DMS79 (cell line): ENCODE measurements around the gene CLN3.
"Not testable (repeated sequence)": the region's sequence is repeated elsewhere in the genome, so short reads cannot be mapped to it uniquely, and the experiment has no call there.

Source experiments
- DNase-seq: peaks from one replicate; lab custom pipeline; 2025; lab: John Stamatoyannopoulos, UW

The CLN3 gene

DNA sequence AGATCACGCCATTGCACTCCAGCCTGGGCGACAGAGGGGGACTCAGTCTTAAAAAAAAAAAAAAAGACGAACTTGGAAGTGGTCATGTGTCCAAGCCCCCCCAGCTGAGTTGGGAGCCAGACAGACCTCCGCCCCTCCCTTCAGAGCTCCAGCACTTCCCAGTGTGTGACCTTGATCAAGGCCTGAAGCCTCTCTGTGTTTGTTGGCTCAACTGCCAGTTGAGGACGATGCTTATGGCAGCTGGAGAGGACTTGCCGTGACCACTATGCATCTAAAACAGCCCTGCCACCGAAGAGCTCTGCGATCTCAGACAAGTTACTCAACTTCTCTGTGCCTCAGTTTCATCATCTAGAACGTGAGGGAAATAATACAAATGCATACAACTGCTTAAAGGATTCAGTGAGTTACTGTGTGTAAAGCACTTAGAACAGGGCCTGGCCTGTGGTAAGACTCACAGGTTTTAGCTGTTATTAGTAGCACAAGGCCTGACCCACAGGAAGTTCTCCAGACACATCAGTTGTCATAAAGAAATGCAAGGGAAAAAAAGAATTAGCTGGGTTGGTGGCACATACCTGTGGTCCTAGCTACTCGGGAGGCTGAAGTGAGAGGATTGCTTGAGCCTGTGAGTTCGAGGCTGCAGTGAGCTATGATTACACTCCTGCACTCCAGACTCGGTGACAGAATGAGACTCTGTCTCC, 21.8 kb upstream of the CLN3 start:
- no peak for DNase-seq

DNA sequence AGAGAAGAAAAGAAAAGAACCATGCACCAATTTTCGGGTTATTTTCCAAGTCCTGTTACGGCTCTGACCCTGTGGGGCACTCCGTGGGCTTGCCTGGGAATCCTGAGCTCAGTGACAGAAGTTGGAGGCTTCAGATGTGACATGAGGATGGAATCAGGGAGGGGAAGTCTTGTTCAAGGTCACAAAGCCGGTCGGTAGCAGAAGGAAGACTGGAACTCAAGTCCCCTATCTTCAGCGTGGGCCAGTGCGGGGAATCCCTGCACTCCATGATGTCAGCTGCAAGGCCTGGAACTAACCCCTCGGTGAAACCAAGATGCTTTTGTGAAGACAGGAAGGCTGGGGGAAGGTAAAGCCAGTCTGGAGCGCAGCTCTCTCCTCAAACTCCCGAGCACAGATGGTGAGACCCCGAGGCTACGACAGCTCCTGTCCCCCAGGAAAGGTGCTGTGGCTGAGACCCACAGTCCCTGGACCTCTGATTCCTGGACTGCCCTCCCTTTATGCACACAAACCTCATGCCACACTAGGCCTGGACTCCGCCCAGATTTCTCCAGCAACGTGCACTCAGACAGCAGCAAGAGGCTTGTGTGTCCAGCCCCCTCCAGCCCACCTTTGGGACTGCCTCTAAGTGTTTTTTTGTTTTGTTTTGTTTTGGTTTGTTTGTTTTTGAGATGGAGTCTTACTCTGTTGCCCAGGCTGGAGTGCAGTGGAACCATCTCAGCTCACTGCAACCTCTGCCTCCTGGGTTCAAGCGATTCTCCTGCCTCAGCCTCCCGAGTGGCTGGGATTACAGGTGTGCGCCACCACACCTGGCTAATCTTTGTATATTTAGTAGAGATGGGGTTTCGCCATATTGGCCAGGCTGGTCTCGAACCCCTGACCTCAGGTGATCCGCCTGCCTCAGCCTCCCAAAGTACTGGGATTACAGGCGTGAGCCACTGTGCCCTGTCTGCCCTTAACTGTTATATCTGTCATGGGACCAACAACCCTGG, 20.2 kb upstream of the CLN3 start:
- DNase-seq = no peak

DNA sequence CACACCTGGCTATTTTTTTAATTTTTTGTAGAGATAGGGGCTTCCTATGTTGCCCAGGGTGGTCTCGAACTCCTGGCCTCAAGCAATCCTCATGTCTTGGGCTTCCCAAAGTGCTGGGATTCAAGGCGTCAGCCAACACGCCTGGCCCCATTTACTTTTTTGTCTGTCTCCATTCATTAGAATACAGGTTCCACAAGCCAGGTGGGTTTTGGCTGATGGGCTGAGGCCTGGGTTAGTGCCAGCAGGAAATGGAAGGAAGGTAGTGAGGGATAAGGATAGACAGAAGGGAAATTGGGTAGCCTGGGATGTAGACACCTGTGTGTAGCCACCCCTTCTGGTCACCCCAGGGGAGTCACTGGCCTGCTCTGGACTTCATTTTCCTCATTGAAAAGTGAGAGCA, 19.2 kb upstream of the CLN3 start:
- no peak for DNase-seq

DNA sequence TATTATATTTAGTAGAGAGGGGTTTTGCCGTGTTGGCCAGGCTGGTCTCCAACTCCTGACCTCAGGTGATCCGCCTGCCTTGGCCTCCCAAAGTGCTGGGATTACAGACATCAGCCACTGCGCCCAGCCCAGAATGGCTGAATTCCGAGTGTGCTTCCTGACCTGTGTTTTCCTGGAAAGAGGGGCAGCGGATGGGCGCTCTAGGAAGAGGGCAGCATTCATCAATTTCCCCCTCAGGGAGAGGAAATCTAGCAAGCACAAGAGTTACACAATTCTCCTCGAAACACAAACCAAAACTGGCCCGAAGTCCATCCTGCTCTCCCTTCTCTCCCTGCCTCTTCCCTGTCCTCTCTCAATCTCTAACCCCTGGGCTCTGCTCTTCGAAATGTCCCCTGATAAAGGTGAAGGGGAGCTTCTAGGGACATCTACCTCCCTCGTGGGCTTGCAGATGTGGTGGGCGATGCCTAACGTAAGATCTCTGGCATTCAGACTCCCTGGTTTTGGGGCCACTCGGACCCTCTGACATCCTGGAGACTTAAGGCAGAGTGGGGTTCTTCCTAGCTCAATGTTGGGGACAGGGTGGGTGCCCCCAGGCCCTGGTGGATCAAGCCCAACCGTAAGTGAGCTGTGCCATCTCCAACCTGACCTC, 13.7 kb upstream of the CLN3 start:
- DNase-seq = no peak

DNA sequence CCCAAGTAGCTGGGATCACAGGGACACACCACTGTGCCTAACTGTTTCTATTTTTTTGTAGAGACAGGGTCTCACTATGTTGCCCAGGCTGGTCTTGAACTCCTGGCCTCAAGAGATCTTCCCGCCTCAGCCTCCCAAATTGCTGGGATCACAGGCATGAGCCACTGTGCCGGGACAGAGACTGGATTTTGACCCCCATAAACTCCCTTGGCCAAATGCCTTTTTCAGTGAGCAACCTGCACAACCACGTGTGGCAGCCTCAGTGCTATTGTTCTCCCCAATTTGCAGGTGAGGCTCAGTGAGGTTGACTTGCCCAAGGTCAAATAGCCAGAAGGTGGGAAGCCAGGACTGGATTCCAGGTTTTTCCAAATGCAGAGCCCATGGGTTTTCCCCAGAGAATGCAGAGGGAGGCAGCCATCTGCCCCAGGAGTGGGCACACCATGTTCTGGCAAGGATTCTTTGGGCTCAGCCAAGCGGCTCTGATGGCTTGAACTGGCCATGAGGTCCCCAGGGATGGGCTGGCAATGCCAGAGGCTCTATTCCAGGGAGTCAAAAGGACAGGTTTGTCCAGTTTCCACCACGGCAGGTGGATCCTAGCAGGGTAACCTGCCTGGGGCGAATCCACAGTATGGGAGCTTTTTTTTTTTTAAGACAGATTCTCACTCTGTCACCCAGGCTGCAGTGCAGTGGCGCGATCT, 13.0 kb upstream of the CLN3 start:
- DNase-seq = peak; percentile 79

DNA sequence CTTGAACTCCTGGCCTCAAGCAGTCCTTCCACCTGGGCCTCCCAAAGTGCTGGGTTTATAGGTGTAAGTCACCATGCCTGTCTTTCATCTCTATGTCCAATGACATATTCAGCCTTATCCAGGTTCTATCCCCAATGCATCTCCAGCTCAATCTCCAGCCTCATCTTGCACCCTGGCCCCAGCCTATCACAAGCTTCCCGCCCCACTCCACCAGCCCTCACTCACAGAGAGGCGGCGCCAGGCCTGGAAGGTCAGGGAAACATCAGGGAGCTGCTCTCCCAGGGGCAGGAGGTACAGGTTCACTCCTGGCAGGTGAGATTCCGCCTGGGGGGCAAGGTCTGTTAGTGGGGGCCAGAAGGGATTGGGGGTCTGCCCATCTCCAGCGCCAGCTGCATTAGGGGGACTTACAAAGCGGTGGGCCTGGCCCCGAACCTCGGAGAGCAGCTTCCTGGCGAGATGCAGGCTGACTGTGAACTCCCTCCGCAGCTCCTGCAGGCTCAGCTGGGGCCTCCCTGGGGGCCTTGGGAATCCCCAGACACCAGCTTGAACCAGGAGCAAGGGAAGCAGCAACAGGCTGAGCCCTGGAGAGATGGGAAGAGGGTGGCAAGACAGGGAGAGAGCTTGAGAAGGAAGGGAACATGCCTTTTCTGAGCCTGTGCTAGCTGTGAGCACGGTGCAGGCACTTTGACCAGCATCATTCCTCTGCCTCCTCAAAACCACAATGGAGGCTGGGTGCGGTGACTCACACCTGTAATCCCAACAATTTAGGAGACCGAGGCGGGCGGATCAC, 11.8 kb upstream of the CLN3 start:
- DNase-seq = no peak

DNA sequence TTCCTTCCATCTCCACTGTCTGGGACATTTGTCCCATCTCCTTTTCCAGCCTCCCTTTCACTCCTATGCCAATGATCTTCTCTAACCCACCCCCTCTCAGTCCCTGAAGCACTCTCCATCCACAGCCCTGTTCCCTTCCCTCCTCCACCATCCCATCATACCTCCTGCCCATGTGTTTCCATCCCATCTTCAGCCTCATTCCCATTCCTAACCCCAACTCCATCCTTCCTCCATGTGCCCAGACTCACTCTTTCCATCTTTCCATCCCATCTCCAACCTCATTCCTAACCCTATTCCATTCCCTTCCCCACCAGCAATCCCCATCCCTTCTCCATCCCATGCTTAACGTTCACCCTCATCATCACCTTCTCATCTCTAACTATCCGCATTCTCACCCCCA, 10.4 kb upstream of the CLN3 start:
- no peak for DNase-seq

DNA sequence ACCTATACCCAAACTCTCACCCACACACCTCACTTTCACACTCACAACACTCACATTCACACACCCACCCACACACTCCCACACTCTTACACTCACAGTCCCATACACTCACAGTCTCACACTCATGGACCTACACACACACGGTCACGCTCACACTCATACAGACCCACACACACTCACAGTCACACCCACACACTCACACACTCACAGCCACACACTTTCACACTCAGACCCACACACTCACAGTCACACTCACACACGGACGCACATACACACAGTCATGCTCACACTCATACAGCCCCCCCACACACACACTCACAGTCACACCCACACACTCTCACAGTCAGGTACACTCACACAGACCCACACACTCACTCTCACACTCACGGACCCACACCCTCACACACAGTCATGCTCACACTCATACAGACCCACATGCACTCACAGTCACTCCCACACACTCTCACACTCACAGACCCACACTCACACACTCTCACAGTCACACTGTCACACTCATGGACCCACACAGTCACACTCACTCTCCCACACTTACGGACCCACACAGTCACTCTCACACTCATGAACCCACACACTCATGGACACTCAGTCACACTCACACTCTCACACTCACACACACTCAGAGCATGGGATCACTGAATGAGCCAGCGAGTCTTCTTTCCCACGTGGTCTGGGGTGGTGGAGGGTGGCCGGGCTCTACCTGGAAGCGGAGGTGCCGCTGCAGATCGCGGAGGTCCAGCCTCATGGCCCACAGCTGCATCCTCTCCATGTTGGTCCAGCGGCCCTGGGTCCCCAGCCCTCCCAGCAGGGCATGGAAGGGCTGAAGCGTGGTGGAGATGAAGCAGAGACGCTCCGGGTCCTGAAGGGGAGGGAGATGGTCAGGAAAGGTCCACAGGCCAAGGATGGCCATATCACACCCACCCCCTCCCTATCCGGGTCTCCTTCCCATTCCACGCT, 9.7 kb upstream of the CLN3 start:
- no peak for DNase-seq

DNA sequence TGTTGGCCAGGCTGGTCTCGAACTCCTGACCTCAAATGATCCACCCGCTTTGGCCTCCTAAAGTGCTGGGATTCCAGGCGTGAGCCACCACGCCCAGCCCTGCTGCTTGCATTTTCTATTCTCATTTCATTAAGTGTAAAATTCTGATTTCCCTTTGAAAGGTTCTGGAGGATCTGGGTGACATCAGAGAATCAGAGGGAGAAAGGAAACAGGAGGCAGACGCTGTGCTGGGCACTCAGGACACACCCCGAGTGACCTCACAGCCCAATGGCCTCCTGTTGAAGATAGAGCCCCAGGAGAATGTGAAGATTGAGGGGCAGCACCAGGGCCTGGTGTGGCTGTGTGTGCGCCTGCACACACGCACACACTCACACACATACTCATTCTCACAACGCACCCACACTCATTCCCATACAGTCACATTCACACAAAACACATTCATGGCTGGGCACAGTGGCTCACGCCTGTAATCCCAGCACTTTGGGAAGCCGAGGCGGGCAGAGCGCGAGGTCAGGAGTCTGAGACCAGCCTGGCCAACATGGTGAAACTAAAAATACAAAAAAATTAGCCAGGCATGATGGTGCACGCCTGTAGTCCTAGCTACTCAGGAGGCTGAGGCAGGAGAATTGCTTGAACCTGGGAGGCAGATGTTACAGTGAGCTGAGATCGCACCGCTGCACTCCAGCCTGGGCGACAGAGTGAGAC, 8.8 kb upstream of the CLN3 start:
- DNase-seq = not testable (repeated sequence)

DNA sequence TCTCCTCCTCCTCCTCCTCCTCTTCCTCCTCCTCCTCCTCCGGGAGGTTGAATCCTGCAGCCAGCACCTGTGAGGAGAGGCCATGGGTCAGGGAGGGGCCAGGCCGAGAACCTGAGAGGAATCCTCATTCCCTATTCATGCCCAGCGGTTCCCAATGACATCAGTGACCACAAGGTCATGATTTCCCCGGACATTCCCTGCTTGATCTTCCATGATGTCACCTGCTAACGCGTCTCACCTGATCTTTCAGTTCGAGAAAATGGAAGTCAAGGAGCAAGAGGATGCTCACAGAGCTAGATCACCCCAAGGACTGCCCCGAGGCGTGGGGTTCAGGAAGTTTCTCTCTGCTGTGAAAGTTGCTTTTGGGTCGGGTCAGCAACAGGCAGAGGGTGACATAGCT, 8.0 kb upstream of the CLN3 start:
- no peak for DNase-seq

DNA sequence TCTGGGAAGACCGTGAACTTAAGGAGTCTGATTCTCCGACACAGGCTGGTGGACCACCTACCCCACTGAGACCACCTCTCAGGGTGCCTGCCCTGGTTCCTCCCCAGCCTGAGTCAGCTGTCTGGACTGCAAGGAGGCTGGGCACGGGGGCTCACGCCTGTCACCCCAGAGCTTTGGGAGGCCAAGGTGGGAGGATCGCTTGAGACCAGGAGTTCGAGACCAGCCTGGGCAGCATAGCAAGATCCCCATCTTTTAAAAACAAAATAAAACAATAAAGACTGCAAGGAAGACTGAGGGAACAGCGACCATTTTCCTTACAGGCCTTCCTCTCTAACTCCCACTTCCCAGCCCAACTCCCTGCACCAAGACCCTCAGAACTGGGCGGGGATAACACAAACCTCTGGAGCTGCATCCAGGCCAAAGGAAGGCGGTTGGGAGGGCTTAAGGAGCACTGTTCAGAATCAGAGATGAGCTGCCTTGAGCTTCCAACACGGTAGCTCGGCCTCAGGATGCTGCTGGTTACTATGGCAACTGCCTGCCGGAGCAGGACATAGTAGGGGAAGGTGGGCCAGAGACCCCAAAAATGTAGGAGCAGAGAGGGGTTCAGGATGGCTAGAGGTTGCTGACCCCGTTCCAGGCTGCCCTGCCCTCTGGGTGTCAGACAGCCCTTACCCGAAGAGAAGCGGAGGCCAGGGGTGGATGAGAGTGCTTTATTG, 7.0 kb upstream of the CLN3 start:
- DNase-seq = no peak

DNA sequence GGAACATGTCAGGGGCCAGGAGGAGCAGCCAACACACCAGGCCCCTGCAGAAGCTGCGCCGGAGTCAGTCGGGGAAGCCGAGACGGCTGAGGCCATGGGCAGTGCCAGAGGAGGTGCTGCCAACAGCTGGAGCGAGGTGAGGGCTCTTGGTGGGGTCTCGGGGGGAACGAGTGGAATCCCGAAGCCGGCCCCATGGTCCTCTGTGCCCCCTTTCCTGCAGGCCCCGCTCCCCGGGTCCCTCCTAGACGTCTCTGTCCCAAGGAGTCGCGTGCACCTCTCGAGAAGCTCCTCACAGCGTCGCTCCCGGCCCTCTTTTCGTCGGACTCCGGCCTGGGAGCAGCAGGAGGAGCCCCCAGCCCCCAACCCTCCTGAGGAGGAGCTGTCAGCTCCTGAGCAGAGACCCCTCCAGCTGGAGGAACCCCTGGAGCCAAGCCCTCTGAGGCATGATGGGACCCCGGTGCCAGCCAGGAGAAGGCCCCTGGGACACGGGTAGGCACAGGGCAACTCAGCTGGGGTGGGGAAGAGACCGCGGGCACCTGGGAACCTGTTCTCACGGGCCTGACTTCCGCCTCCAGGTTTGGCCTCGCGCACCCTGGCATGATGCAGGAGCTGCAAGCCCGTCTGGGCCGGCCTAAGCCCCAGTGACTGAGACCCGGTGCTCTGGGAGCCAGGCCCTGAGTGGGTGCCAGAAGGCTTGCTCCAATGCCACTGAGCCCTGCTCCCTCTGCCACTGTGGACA, 6.2 kb upstream of the CLN3 start:
- DNase-seq = no peak

DNA sequence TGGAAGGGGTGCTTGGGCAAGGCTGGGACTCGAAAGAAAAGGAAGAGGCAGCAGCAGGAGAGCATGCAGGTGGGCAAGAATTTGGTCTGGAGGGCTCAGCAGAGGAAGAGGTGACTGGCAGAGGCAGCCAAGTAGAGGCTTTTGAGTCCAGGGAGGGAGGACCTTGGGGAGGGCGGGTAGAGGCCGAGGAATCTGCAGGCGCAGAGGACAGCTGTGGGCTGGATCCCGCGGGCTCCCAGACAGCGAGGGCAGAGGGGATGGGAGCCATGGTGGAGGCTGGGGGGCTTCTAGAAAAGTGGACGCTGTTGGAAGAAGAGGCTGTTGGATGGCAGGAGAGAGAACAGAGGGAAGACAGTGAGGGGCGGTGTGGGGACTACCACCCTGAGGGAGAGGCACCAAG, 5.5 kb upstream of the CLN3 start:
- no peak for DNase-seq

DNA sequence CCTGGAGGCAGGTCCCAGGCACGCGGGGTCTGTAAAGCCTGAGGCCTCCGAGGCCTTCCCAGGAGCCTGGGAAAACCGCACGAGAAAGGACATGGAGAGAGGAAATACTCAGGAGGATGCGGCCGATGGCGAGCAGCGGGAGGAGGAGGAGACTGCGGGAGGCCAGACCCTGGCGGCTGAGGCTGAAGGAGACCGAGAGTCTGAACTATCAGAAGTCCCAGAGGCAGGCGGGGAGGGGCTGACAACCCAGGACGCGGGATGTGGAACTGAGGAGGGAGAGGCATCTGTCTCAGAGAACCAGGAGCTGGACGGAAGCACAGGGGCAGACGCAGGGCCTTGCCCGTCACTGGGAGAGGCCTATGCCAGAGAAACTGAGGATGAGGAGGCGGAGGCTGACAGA, 5.0 kb upstream of the CLN3 start:
- no peak for DNase-seq

DNA sequence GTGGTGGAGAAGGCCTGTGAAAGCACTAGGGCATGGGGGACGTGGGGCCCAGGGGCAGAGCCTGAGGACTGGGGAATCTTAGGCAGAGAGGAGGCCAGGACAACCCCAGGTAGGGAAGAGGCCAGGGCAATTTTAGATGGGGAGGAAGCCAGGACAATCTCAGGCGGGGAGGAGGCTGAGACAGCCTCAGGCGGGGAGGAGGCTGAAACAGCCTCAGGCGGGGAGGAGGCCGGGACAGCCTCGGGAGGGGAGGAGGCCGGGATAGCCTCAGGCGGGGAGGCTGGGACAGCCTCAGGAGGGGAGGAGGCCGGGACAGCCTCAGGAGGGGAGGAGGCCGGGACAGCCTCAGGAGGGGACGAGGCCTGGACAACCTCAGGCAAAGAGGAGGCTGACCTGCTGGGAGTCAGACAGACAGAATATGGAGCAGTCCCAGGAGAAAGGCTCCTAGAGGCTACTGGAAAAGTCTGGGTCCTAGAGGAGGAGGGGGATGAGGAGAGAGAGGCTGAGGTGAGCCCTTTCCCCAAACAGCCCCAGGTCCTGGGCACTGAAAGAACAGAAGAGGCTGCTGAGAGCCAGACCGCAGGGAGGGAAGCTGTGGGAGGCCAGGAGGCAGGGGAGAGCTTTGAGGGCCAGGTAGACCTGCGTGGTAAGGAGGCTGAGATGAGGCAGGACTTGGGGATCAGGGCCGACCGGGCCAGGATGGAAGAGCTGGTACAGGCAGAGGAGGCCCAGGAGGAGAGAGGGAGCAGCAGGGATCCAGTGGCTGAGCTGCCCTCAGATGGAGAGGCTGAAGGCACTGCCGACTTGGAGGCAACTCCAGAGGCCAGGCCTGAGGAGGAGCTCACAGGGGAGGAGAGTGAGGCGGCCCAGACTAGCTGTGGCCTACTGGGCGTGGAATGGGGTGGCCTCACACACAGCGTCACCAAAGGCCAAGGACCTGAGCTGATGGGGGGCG, 4.2 kb upstream of the CLN3 start:
- DNase-seq = no peak

DNA sequence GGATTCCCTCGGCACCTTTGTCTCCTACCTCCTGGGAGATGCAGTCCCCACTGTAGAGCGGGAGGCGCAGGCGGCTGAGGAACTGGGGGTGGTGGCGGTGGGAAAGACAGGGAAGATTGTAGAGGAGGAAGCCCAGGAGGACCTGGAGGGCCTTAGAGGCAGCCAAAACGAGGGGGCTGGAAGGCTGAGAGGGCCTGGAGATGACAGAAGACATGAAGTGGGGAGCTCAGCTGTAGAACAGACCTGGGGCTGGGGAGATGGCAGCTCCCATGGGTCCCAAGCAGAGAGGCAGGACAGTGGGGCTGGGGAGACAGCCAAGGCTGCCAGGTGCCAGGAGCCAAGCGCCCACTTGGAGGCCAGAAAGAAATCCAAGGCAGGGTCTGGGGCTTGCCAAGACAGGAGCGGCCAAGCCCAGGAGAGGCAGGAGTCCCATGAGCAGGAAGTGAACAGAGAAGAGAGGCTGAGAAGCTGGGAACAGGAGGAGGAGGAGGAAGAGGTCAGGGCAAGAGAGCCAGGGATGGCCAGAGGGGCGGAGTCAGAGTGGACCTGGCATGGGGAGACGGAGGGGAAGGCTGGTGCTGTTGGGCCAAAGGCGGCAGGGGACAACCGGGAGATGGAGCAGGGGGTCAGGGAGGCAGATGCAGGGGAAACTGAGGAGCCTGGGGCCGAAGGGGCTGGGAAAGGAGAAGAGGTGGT, 3.4 kb upstream of the CLN3 start:
- DNase-seq = no peak
